GM23338 (cell line): ENCODE data around the gene BMPR2. TPM values are rescaled to one million over a fixed set of nuclear protein-coding genes. Genes with fewer than 3 reads are reported as not detected.
A peak's percentile ranks its signal among the peaks of the same experiment; 100 is the strongest.

ENCODE experiments used
- ATAC-seq: fragments of 200-7000 bp; cut with Tn5 transposase; 3 replicates; pipeline ENCODE4 v1.9.1; 2020
- DNase-seq: peaks from one replicate; pipeline ENCODE4 v3.0.0-alpha.2; 2015; ENCODE audit warnings: low spot score
- H2AFZ ChIP-seq: fragments of 200-600 bp; sonication (generic); 2 replicates; pipeline ENCODE4 v1.8.0; 2016; ENCODE audit warnings: antibody characterized with exemption, mild to moderate bottlenecking, moderate library complexity
- H3F3A ChIP-seq: fragments of 200-600 bp; sonication (generic); replicated peaks from 2 replicates; pipeline ENCODE4 v1.8.0; 2017; ENCODE audit warnings: antibody characterized with exemption, mixed run types, low read depth
- H3K27ac ChIP-seq: fragments of 200-600 bp; sonication (generic); 2 replicates; pipeline ENCODE4 v1.6.1; 2016; ENCODE audit warnings: low read depth
- H3K27me3 ChIP-seq: fragments of 200-600 bp; sonication (generic); 2 replicates; pipeline ENCODE4 v1.8.0; 2016; ENCODE audit warnings: mild to moderate bottlenecking, mixed run types, moderate library complexity; ENCODE audit not compliant: insufficient read depth
- H3K36me3 ChIP-seq: fragments of 200-600 bp; sonication (generic); 2 replicates; pipeline ENCODE4 v1.8.0; 2016; ENCODE audit warnings: mild to moderate bottlenecking; ENCODE audit not compliant: insufficient read depth
- H3K4me1 ChIP-seq: fragments of 200-600 bp; sonication (generic); 2 replicates; pipeline ENCODE4 v1.8.0; 2016; ENCODE audit warnings: mild to moderate bottlenecking, moderate library complexity; ENCODE audit not compliant: insufficient read depth
- H3K4me2 ChIP-seq: fragments of 200-600 bp; sonication (generic); 2 replicates; pipeline ENCODE4 v1.7.1; 2017; ENCODE audit warnings: mixed run types
- H3K4me3 ChIP-seq: fragments of 200-600 bp; sonication (generic); 2 replicates; pipeline ENCODE4 v1.6.1; 2016; ENCODE audit warnings: mixed run types
- H3K79me2 ChIP-seq: fragments of 200-600 bp; sonication (generic); replicated peaks from 2 replicates; pipeline ENCODE4 v1.8.0; 2017; ENCODE audit warnings: mild to moderate bottlenecking; ENCODE audit not compliant: insufficient read depth
- H3K9me2 ChIP-seq: fragments of 200-600 bp; sonication (generic); 2 replicates; pipeline ENCODE4 v1.8.0; 2017; ENCODE audit not compliant: insufficient read depth
- H4K20me1 ChIP-seq: fragments of 200-600 bp; sonication (generic); replicated peaks from 2 replicates; pipeline ENCODE4 v1.8.0; 2017; ENCODE audit warnings: mild to moderate bottlenecking; ENCODE audit not compliant: insufficient read depth
- H3K27ac Mint-ChIP-seq: 2 replicates; pipeline ENCODE4 v1.8.0; 2020; ENCODE audit warnings: inconsistent platforms, mild to moderate bottlenecking, moderate library complexity, mixed read lengths
- H3K27me3 Mint-ChIP-seq: 3 replicates; pipeline ENCODE4 v1.8.0; 2022; ENCODE audit warnings: low read depth, mild to moderate bottlenecking, moderate library complexity, mixed read lengths, inconsistent platforms; ENCODE audit not compliant: insufficient read depth, poor library complexity
- H3K36me3 Mint-ChIP-seq: 3 replicates; pipeline ENCODE4 v1.8.0; 2021; ENCODE audit warnings: low read depth, mild to moderate bottlenecking, inconsistent platforms, moderate library complexity, mixed read lengths
- H3K4me1 Mint-ChIP-seq: 3 replicates; pipeline ENCODE4 v1.8.0; 2020; ENCODE audit warnings: mild to moderate bottlenecking, inconsistent platforms, mixed read lengths
- H3K4me3 Mint-ChIP-seq: 3 replicates; pipeline ENCODE4 v1.8.0; 2021; ENCODE audit warnings: moderate library complexity, mild to moderate bottlenecking, inconsistent platforms, mixed read lengths
- H3K9me3 Mint-ChIP-seq: 3 replicates; pipeline ENCODE4 v1.8.0; 2020; ENCODE audit warnings: moderate library complexity, mild to moderate bottlenecking, inconsistent platforms, mixed read lengths
- CREB1 ChIP-seq: fragments of 250-450 bp; sonication (Bioruptor Pico); IDR thresholded peaks from 2 replicates; pipeline ENCODE4 v1.5.0; 2020; ENCODE audit warnings: low read depth, mild to moderate bottlenecking, moderate library complexity
- CTCF ChIP-seq, 2 experiments: fragments of 200-600 bp in 1 of 2; sonication (generic) in 1 of 2; conservative IDR thresholded peaks; 2 replicates each; pipeline versions ENCODE4 v1.5.1 to v1.6.1; 2016 to 2017; ENCODE audit warnings: antibody characterized with exemption in 2 of 2, low read depth in 2 of 2, mild to moderate bottlenecking in 2 of 2, moderate library complexity in 1 of 2
- JUNB ChIP-seq: IDR thresholded peaks from one replicate; pipeline ENCODE4 v1.6.1; 2016; ENCODE audit warnings: antibody characterized with exemption; ENCODE audit not compliant: unreplicated experiment
- NANOG ChIP-seq: IDR thresholded peaks from 2 replicates; pipeline ENCODE4 v1.6.1; 2016; ENCODE audit warnings: antibody characterized with exemption, borderline replicate concordance
- POLR2AphosphoS5 ChIP-seq: IDR thresholded peaks from 2 replicates; pipeline ENCODE4 v1.6.1; 2016; ENCODE audit warnings: antibody characterized with exemption, low read depth
- STAT1 ChIP-seq: IDR thresholded peaks from one replicate; pipeline ENCODE4 v1.6.1; 2016; ENCODE audit warnings: antibody characterized with exemption; ENCODE audit not compliant: unreplicated experiment
- ZNF114 ChIP-seq: fragments of 250-450 bp; sonication (Bioruptor Pico); IDR thresholded peaks from 2 replicates; pipeline ENCODE4 v1.5.0; 2020; ENCODE audit warnings: mild to moderate bottlenecking, moderate library complexity
- polyA plus RNA-seq: library from polyadenylated mRNA; unstranded; fragments of >200 nt; fragmentation: Nextera tagmentation; extraction: Ambion mirVana; gene quantifications from 2 replicates; pipeline ENCODE4 v1.2.1, GENCODE V29; 2016
- total RNA-seq: library from RNA; depleted of rRNA; stranded (reverse); fragments of >200 nt; shearing (Covaris generic); gene quantifications from 2 replicates; pipeline ENCODE4 v1.2.3, GENCODE V29; 2014
- TF ChIP-seq, protein P1 (sequence below): fragments of 250-450 bp; sonication (Bioruptor Pico); IDR thresholded peaks from 2 replicates; pipeline ENCODE4 v1.5.0; 2020; ENCODE audit warnings: mild to moderate bottlenecking, moderate library complexity
- TF ChIP-seq, protein P2 (sequence below): IDR thresholded peaks from one replicate; pipeline ENCODE4 v1.6.1; 2018; ENCODE audit warnings: antibody characterized with exemption; ENCODE audit not compliant: unreplicated experiment

BMPR2 gene
- total and polyA plus RNA-seq, 2 experiments from 2014 or later: 6.7 to 21.6 TPM

GRCh38 chr2:202429164-202429980 lies 53.2 kb downstream of the BMPR2 start:
- ATAC-seq: no peak
- Mint-ChIP-seq H3K4me1 (peaks cover 7% of the 10 kb centered on the region; the same call in 2 of the 3 replicates), H3K36me3 (no peaks in the 10 kb centered on the region; the same call in 2 of the 3 replicates), H3K9me3 (no peaks in the 10 kb centered on the region), H3K27me3 (no peaks in the 10 kb centered on the region), H3K27ac (no peak overlapping the region), H3K4me3 (no peak overlapping the region)
- H3K4me1 ChIP-seq: peaks cover 9% of the 10 kb centered on the region
- 0 out of 2 replicates have a peak, but pooled peaks cover 2% of the 10 kb centered on the region for H3F3A ChIP-seq
- H3K27ac ChIP-seq: 0 out of 2 replicates have a peak overlapping the region, but pooled peaks have one; percentile 33
- H3K4me2 ChIP-seq: no peak overlapping the region
- no peak overlapping the region for H3K4me3 ChIP-seq
- peaks cover 83% of the 10 kb centered on the region for H3K79me2 ChIP-seq
- no peaks in the 10 kb centered on the region for H3K9me2 ChIP-seq
- H3K27me3 ChIP-seq: no peaks in the 10 kb centered on the region
- H4K20me1 ChIP-seq: peaks cover 8% of the 10 kb centered on the region
- no peak for DNase-seq
- TF ChIP-seq POLR2AphosphoS5: no peak
- no peak for TF ChIP-seq CREB1 (CRISPR knock-in tag)
- no peak for TF ChIP-seq ZNF114 (CRISPR knock-in tag)
- TF ChIP-seq CTCF (conservative IDR thresholded peaks at IDR 0.05; ENCODE audit: low read depth in 2 of 2): no peak
- TF ChIP-seq STAT1: no peak
- TF ChIP-seq NANOG: no peak
- TF ChIP-seq, protein P1, sequence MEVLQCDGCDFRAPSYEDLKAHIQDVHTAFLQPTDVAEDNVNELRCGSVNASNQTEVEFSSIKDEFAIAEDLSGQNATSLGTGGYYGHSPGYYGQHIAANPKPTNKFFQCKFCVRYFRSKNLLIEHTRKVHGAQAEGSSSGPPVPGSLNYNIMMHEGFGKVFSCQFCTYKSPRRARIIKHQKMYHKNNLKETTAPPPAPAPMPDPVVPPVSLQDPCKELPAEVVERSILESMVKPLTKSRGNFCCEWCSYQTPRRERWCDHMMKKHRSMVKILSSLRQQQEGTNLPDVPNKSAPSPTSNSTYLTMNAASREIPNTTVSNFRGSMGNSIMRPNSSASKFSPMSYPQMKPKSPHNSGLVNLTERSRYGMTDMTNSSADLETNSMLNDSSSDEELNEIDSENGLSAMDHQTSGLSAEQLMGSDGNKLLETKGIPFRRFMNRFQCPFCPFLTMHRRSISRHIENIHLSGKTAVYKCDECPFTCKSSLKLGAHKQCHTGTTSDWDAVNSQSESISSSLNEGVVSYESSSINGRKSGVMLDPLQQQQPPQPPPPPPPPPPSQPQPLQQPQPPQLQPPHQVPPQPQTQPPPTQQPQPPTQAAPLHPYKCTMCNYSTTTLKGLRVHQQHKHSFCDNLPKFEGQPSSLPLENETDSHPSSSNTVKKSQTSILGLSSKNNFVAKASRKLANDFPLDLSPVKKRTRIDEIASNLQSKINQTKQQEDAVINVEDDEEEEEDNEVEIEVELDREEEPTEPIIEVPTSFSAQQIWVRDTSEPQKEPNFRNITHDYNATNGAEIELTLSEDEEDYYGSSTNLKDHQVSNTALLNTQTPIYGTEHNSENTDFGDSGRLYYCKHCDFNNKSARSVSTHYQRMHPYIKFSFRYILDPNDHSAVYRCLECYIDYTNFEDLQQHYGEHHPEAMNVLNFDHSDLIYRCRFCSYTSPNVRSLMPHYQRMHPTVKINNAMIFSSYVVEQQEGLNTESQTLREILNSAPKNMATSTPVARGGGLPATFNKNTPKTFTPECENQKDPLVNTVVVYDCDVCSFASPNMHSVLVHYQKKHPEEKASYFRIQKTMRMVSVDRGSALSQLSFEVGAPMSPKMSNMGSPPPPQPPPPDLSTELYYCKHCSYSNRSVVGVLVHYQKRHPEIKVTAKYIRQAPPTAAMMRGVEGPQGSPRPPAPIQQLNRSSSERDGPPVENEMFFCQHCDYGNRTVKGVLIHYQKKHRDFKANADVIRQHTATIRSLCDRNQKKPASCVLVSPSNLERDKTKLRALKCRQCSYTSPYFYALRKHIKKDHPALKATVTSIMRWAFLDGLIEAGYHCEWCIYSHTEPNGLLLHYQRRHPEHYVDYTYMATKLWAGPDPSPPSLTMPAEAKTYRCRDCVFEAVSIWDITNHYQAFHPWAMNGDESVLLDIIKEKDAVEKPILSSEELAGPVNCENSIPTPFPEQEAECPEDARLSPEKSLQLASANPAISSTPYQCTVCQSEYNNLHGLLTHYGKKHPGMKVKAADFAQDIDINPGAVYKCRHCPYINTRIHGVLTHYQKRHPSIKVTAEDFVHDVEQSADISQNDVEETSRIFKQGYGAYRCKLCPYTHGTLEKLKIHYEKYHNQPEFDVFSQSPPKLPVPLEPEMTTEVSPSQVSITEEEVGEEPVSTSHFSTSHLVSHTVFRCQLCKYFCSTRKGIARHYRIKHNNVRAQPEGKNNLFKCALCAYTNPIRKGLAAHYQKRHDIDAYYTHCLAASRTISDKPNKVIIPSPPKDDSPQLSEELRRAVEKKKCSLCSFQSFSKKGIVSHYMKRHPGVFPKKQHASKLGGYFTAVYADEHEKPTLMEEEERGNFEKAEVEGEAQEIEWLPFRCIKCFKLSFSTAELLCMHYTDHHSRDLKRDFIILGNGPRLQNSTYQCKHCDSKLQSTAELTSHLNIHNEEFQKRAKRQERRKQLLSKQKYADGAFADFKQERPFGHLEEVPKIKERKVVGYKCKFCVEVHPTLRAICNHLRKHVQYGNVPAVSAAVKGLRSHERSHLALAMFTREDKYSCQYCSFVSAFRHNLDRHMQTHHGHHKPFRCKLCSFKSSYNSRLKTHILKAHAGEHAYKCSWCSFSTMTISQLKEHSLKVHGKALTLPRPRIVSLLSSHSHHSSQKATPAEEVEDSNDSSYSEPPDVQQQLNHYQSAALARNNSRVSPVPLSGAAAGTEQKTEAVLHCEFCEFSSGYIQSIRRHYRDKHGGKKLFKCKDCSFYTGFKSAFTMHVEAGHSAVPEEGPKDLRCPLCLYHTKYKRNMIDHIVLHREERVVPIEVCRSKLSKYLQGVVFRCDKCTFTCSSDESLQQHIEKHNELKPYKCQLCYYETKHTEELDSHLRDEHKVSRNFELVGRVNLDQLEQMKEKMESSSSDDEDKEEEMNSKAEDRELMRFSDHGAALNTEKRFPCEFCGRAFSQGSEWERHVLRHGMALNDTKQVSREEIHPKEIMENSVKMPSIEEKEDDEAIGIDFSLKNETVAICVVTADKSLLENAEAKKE (CRISPR knock-in tag): no peak
- TF ChIP-seq JUNB: no peak
- TF ChIP-seq, protein P2, sequence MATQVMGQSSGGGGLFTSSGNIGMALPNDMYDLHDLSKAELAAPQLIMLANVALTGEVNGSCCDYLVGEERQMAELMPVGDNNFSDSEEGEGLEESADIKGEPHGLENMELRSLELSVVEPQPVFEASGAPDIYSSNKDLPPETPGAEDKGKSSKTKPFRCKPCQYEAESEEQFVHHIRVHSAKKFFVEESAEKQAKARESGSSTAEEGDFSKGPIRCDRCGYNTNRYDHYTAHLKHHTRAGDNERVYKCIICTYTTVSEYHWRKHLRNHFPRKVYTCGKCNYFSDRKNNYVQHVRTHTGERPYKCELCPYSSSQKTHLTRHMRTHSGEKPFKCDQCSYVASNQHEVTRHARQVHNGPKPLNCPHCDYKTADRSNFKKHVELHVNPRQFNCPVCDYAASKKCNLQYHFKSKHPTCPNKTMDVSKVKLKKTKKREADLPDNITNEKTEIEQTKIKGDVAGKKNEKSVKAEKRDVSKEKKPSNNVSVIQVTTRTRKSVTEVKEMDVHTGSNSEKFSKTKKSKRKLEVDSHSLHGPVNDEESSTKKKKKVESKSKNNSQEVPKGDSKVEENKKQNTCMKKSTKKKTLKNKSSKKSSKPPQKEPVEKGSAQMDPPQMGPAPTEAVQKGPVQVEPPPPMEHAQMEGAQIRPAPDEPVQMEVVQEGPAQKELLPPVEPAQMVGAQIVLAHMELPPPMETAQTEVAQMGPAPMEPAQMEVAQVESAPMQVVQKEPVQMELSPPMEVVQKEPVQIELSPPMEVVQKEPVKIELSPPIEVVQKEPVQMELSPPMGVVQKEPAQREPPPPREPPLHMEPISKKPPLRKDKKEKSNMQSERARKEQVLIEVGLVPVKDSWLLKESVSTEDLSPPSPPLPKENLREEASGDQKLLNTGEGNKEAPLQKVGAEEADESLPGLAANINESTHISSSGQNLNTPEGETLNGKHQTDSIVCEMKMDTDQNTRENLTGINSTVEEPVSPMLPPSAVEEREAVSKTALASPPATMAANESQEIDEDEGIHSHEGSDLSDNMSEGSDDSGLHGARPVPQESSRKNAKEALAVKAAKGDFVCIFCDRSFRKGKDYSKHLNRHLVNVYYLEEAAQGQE: no peak
- no peaks in the 10 kb centered on the region for H3K36me3 ChIP-seq
- H2AFZ ChIP-seq: no peak overlapping the region
